Left kidney (tissue), 2 donors: ENCODE data around the gene ETNK2. TPM values are rescaled to one million over a fixed set of nuclear protein-coding genes. Genes with fewer than 3 reads are reported as not detected.
"Not testable (repeated sequence)": the region's sequence is repeated elsewhere in the genome, so short reads cannot be mapped to it uniquely, and the experiment has no call there.

Source experiments
- DNase-seq: peaks from one replicate; pipeline ENCODE4 v3.0.0-alpha.2; 2013
- polyA plus RNA-seq: library from polyadenylated mRNA; unstranded; fragments of 120-200 nt; gene quantifications from one replicate; pipeline ENCODE4 v1.2.1, GENCODE V29; 2013; ENCODE audit not compliant: insufficient read length

Gene ETNK2
- polyA plus RNA-seq, 1 donor, result 26.8 TPM

DNA sequence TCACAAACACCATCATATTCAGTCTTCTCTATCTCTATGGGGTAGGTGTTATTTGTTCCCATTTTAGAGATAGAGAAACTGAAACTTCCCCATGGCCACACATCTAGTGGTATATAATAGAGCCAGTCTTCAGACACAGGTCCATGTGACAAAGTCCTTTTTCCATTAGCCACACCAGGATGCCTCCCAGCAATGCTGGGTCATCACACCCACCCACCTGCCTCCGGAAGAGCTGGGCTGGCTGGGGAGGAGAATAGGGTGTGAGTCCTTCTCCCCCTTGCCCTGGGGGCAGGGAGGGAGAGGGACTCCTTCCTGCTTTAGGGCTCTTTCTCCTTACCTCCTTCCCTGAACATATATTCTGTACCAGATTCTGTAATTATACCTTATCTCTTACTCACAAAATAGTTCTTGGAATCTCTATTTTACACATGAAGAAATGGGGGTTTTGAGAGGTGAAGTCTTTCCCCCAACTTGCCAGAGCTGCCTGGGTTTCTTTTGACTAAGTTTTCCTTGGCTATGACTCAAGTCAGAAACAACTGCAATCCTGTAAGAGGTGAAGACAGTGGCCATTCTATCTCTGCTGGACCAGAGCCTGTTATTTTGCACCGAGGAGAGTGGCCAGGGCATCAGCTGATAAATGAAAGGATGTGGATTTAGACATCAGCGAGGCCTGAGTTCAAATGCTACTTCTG, 49.0 kb downstream of the ETNK2 start:
- DNase-seq, result no peak

GRCh38 chr1:204102029-204102611, 49.7 kb downstream of the ETNK2 start:
- no peak for DNase-seq

GRCh38 chr1:204099754-204100153, 52.1 kb downstream of the ETNK2 start:
- DNase-seq, result not testable (repeated sequence)

GRCh38 chr1:204098683-204099082, 53.2 kb downstream of the ETNK2 start:
- DNase-seq, result no peak

DNA sequence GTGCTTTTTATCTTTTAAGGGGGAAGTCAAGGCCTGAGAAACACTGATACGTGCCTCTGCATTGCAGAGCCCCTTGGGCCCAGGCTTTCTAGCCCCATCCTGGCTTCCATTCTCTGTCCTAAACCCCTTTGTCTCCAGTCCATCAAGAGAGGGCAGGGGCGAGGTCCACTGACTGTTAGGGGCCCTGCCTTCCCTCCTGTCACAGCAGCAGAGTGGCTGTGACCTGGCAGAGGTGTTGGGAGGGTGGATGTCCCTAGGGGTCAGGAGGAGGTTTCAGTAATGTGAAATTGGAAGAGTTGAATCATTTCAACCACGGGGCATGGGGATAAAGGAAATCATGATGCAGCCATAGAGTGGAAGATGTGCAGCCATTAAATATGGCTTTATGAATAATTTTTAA, 54.9 kb downstream of the ETNK2 start:
- no peak for DNase-seq

GRCh38 chr1:204094856-204095634, 56.8 kb downstream of the ETNK2 start:
- DNase-seq, result no peak

DNA sequence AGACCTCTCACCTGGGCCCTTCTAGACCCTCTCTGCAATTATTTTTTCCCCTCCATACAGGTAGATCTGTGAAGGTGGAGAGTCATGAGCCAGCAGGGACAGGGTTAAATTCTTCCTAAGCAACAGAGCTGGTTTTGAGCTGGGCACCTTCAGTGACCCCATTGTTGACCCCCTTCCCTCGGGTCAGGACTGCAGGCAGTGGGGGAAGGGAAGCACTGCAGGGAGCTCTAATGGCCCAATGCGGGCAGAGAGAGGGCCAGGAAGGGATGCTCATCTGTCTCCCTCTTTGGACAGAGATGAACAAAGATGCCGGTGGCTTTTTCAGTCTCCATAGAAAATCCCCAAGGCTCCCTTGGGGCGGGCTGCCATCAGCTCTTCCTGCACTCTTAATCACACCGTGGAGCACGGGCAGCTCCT, 57.5 kb downstream of the ETNK2 start:
- no peak for DNase-seq

- no peak for DNase-seq
These were observed 58.1 kb downstream of the ETNK2 start for GRCh38 chr1:204093781-204094180.

DNA sequence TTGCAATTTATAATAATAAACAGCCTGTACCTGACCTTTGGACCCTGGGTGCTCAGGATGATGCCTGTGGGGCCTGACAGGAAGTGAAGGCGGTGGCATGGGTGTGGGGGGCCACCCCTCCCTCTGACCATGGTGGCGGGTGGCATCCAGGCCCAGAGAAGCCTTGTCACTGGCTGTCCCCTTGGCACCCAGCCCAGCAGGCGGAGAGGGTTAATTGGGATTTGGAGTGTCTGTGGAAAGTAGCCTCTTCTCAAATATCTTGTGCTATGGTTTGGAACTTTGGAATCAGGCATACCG, 58.5 kb downstream of the ETNK2 start:
- no peak for DNase-seq

- no peak for DNase-seq
These were observed 59.0 kb downstream of the ETNK2 start for GRCh38 chr1:204092632-204093420.

GRCh38 chr1:204091787-204092312, 60.0 kb downstream of the ETNK2 start:
- no peak for DNase-seq

- no peak for DNase-seq
These were observed 60.8 kb downstream of the ETNK2 start for GRCh38 chr1:204091066-204091465.

- not testable (repeated sequence) for DNase-seq
These were observed 61.7 kb downstream of the ETNK2 start for GRCh38 chr1:204090132-204090531.

DNA sequence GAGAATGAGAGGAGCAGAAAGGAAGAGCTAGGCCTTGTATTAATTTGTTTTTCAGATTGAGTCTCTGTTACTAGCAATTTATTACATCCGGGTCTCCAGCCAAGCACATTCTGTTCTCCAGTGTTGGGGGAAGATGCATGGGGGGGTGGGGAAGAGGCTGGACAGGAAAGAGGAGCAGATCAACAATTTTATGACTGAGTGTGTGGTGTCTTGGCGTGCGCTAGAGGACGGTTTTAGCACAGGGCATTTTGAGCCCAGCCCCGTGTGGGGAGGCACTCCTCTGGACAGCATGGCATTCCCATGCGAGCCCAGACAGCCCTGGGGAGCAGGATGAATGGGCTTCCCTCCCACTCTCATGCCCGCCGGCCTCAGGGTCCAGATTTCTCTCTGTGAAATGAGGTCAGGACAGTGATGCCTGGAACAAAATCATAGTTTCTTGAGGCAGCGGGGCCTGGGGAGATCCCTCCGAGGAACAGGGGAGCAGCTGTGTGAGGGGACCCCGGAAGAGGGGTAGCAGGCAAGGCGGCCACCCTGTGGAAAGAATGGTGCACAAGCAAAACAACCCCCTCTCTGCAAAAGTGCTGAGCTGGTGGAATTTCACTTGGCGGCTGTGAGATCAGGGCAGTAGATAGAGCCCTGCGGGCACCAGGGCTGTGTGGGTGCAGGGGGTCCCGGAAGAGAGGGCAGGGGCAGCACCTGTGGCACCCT, 62.6 kb downstream of the ETNK2 start:
- no peak for DNase-seq

GRCh38 chr1:204088596-204088995, 63.2 kb downstream of the ETNK2 start:
- DNase-seq, result no peak

GRCh38 chr1:204087893-204088528, 63.8 kb downstream of the ETNK2 start:
- DNase-seq, result no peak

- DNase-seq, result no peak
These were observed 64.5 kb downstream of the ETNK2 start for GRCh38 chr1:204087181-204087892.

DNA sequence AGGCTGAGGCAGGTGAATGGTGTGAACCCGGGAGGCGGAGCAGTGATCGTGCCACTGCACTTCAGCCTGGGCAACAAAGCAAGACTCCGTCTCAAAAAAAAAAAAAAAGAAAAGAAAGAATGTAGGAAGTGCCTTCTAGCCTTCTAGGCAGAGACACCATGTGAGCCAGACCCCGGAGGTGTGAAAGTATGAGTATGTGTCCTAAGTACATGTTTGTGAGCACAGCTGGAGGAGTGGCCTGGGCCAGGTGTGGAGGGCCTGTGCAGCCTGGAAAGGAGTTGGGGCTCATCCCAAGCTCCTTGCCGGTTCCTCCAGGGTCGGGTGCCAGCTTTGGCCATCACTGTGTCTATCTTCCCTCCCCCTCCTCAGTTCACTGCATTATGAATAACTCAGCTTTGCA, 66.0 kb downstream of the ETNK2 start:
- DNase-seq, result no peak

DNA sequence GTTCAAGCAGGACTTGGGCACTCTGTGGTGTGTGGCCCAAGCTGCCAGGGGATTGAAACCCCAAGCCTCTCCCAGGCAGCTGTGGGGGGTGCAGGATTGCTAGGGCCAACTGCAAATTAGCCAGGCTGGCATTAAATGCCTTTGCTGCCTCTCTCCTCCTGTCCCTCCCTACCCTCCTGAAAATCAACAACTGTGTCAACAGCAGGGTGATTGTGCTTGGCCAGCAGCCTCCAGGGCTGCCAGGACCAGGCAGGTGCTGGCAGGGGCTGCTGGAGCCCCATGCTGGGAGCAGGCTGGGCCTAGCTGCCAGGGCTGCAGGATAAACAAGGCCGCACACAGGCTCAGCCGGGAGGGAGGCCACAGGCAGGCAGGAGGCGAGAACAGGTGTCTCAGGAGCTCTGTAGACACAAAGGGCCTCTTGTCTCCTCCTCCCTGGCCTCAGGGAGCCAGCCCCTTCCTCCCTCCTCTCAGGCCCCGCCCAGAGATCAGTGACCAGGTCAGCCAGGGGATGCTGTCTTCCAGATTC, 67.5 kb downstream of the ETNK2 start:
- DNase-seq, result no peak

GRCh38 chr1:204083491-204083890, 68.4 kb downstream of the ETNK2 start:
- DNase-seq, result no peak
